K562 (cell line): ENCODE measurements around the gene FXYD4. TPM values are rescaled to one million over a fixed set of nuclear protein-coding genes. Genes with fewer than 3 reads are reported as not detected.

Source experiments
- ATAC-seq: fragments of 200-7000 bp; cut with Tn5 transposase; 3 replicates; pipeline ENCODE4 v1.9.1; 2020; ENCODE audit warnings: moderate library complexity
- BruUV-seq: library from RNA; stranded (reverse); fragments of 400-500 nt; replicated peaks from 2 replicates; lab custom pipeline; 2021; lab: Mats Ljungman, UMichigan
- CTCF ChIA-PET: fragments of 300-600 bp; formaldehyde crosslinking; extraction: SDS; loops from one replicate; lab custom pipeline; 2021; ENCODE audit warnings: low intra/inter-chr PET ratio; lab: Yijun Ruan, JAX
- POLR2A ChIA-PET: fragments of 300-600, 350-650 bp; sonication (Branson Sonifier 250); formaldehyde crosslinking; extraction: SDS; loops from one replicate; lab custom pipeline; 2021; ENCODE audit warnings: antibody characterized with exemption, inconsistent platforms; lab: Yijun Ruan, JAX
- DNase-seq, 4 experiments: peaks; one replicate each; pipeline versions ENCODE4 v3.0.0 to v3.0.0-alpha.2; 2011 to 2018; ENCODE audit warnings: low spot score in 3 of 4, mixed read lengths in 3 of 4; ENCODE audit errors: extremely low read depth in 1 of 4
- FAIRE-seq: peaks from 2 replicates; lab custom pipeline; 2011; peaks lifted over from hg19 to GRCh38; lab: Jason Lieb, UNC
- H2AFZ ChIP-seq: 2 replicates; pipeline ENCODE4 v1.6.0; 2011; ENCODE audit warnings: low read depth, low read length, control low read depth, inconsistent platforms
- H3K27ac ChIP-seq: fragments of 200-600 bp; 3 replicates; pipeline ENCODE4 v1.8.0; 2011; ENCODE audit warnings: low read depth, mild to moderate bottlenecking, control low read depth, inconsistent platforms, low read length, moderate library complexity, mixed read lengths; ENCODE audit errors: extremely low read depth
- H3K27me3 ChIP-seq, 2 experiments: fragments of 300-600 bp in 1 of 2; 2 replicates in 1 of 2; 3 replicates in 1 of 2; pipeline versions ENCODE4 v1.6.0 to v1.8.0; 2011; ENCODE audit warnings: inconsistent platforms in 2 of 2, low read length in 2 of 2, mild to moderate bottlenecking in 1 of 2, mixed read lengths in 1 of 2, moderate library complexity in 1 of 2; ENCODE audit not compliant: control insufficient read depth in 2 of 2, insufficient read depth in 2 of 2
- H3K36me3 ChIP-seq: fragments of 300-600 bp; 3 replicates; pipeline ENCODE4 v1.8.0; 2011; ENCODE audit warnings: mild to moderate bottlenecking, low read length, inconsistent platforms; ENCODE audit not compliant: control insufficient read depth, insufficient read depth
- H3K4me1 ChIP-seq, 2 experiments: fragments of 200-600 bp in 1 of 2; replicated peaks in 1 of 2; 2 replicates in 1 of 2; 3 replicates in 1 of 2; pipeline versions ENCODE4 v1.5.1 to v1.8.0; 2011; ENCODE audit warnings: inconsistent platforms in 2 of 2, low read length in 2 of 2, mild to moderate bottlenecking in 1 of 2, mixed read lengths in 1 of 2, moderate library complexity in 1 of 2; ENCODE audit not compliant: control insufficient read depth in 2 of 2, insufficient read depth in 2 of 2
- H3K4me2 ChIP-seq: 2 replicates; pipeline ENCODE4 v1.6.1; 2011; ENCODE audit warnings: low read length, control low read depth, inconsistent platforms, mixed read lengths; ENCODE audit not compliant: insufficient read depth
- H3K4me3 ChIP-seq: fragments of 200-600 bp; sonication (generic), shearing (Covaris generic); 2 replicates; pipeline ENCODE4 v1.5.1; 2016; ENCODE audit warnings: control low read depth, inconsistent platforms
- H3K79me2 ChIP-seq: fragments of 200-600 bp; 3 replicates; pipeline ENCODE4 v1.8.0; 2011; ENCODE audit warnings: low read length, inconsistent platforms; ENCODE audit not compliant: control insufficient read depth, insufficient read depth
- H3K9ac ChIP-seq, 2 experiments: 2 replicates each; pipeline versions ENCODE4 v1.6.0 to v1.6.1; 2011; ENCODE audit warnings: low read depth in 2 of 2, low read length in 2 of 2, control low read depth in 1 of 2, inconsistent platforms in 1 of 2, mild to moderate bottlenecking in 1 of 2, mixed read lengths in 1 of 2; ENCODE audit not compliant: insufficient read depth in 1 of 2
- H3K9me1 ChIP-seq: one replicate; pipeline ENCODE4 v1.6.0; 2011; ENCODE audit warnings: inconsistent platforms, mild to moderate bottlenecking, low read length, moderate library complexity; ENCODE audit not compliant: control insufficient read depth, insufficient read depth
- H3K9me3 ChIP-seq: replicated peaks from 2 replicates; pipeline ENCODE4 v1.5.1; 2011; ENCODE audit warnings: low read depth, low read length, inconsistent platforms; ENCODE audit not compliant: control insufficient read depth, insufficient read depth
- H4K20me1 ChIP-seq: replicated peaks from 2 replicates; pipeline ENCODE4 v1.6.1; 2011; ENCODE audit warnings: low read length, inconsistent platforms, mixed read lengths; ENCODE audit not compliant: control insufficient read depth, insufficient read depth
- BCOR ChIP-seq: fragments of 450-650 bp; IDR thresholded peaks from 2 replicates; pipeline ENCODE4 v1.6.1; 2016
- CBX1 ChIP-seq: sonication (generic); IDR thresholded peaks from 2 replicates; pipeline ENCODE4 v1.6.1; 2016; ENCODE audit warnings: antibody characterized with exemption, low read depth, mild to moderate bottlenecking
- CBX3 ChIP-seq, 2 experiments: IDR thresholded peaks; 1 replicate in 1 of 2; 2 replicates in 1 of 2; pipeline ENCODE4 v1.6.1; 2012; ENCODE audit warnings: inconsistent platforms in 2 of 2, low read length in 2 of 2, borderline replicate concordance in 1 of 2, control low read depth in 1 of 2
- HEY1 ChIP-seq: fragments of 250-450 bp; sonication (Bioruptor Pico); IDR thresholded peaks from 2 replicates; pipeline ENCODE4 v1.5.0; 2020; ENCODE audit warnings: mild to moderate bottlenecking, moderate library complexity, borderline replicate concordance
- MAFG ChIP-seq: fragments of 450-650 bp; conservative IDR thresholded peaks from 2 replicates; pipeline ENCODE4 v1.6.1; 2016; ENCODE audit warnings: missing genetic modification characterization, missing compliant biosample characterization
- MAFK ChIP-seq: IDR thresholded peaks from 2 replicates; pipeline ENCODE4 v1.6.1; 2011; ENCODE audit warnings: low read length, improper control_type of control experiment
- NR3C1 ChIP-seq: sonication (generic); formaldehyde crosslinking; IDR thresholded peaks from 2 replicates; pipeline ENCODE4 v1.8.1; 2022; ENCODE audit warnings: missing genetic modification reagents
- RNF219 ChIP-seq: fragments of 250-450 bp; sonication (Bioruptor Pico); IDR thresholded peaks from 2 replicates; pipeline ENCODE4 v1.5.0; 2022; ENCODE audit warnings: mild to moderate bottlenecking
- SAP30 ChIP-seq: fragments of 200-600 bp; sonication (generic); IDR thresholded peaks from 2 replicates; pipeline ENCODE4 v1.6.1; 2012; ENCODE audit warnings: borderline replicate concordance, low read depth, mild to moderate bottlenecking, moderate library complexity, low read length, control low read depth, inconsistent platforms; ENCODE audit not compliant: insufficient read depth, poor library complexity, severe bottlenecking
- XRCC5 ChIP-seq: fragments of 200-400 bp; formaldehyde crosslinking; IDR thresholded peaks from 2 replicates; pipeline ENCODE4 v1.6.1; 2017; ENCODE audit warnings: low read depth, mild to moderate bottlenecking, low read length
- ZNF347 ChIP-seq: fragments of 450-650 bp; formaldehyde crosslinking; IDR thresholded peaks from 2 replicates; pipeline ENCODE4 v1.4.0; 2020; ENCODE audit warnings: low read depth, mild to moderate bottlenecking, moderate library complexity
- ZNF431 ChIP-seq: sonication (generic); formaldehyde crosslinking; IDR thresholded peaks from 2 replicates; pipeline ENCODE4 v1.8.0; 2022; ENCODE audit warnings: mild to moderate bottlenecking, missing genetic modification reagents
- WGBS: fragments of 100-300 bp; shearing (Covaris generic); methylation state at CpG from one replicate; pipeline ENCODE4 v1.1.6; 2016; ENCODE audit warnings: low coverage, mixed read lengths; ENCODE audit not compliant: insufficient coverage; ENCODE audit errors: missing lambda C conversion rate; 5-methylcytosine and 5-hydroxymethylcytosine counted together
- in situ Hi-C: fragments of 300-500 bp; cut with MboI; formaldehyde crosslinking; loops from 4 replicates; pipeline ENCODE4 v1.15.0; 2018; ENCODE audit warnings: inconsistent platforms, mixed read lengths
- intact Hi-C: fragments of 100-400 bp; cut with micrococcal nuclease; formaldehyde crosslinking; loops from 2 replicates; pipeline ENCODE4 v1.14.2; 2022
- polyA plus RNA-seq, 8 experiments: library from polyadenylated mRNA; depleted of rRNA in 4 of 8; stranded (reverse) in 5 of 8; unstranded in 3 of 8; fragments of >200 nt; fragmentation: Nextera tagmentation in 2 of 8; fragmentation: Illumina TruSeq in 1 of 8; extraction: Ambion mirVana in 2 of 8; extraction: Trizol in 1 of 8; gene quantifications; 2 replicates each; pipeline versions ENCODE4 v1.2.1 to v1.2.3, GENCODE V29; 2011 to 2014; ENCODE audit warnings: inconsistent platforms in 1 of 8, missing spikeins in 1 of 8
- total RNA-seq, 7 experiments: library from RNA; depleted of rRNA in 6 of 7; stranded (reverse); fragments of >200 nt in 6 of 7; fragmentation: Illumina TruSeq in 2 of 7; extraction: Trizol in 2 of 7; gene quantifications; 2 replicates each; pipeline versions ENCODE4 v1.2.1 to v1.2.3, GENCODE V29; 2011 to 2021; ENCODE audit warnings: low replicate concordance in 1 of 7
- TF ChIP-seq, protein P1 (sequence below), 2 experiments: fragments of 450-650 bp in 1 of 2; sonication (generic) in 1 of 2; formaldehyde crosslinking in 1 of 2; IDR thresholded peaks in 1 of 2; conservative IDR thresholded peaks in 1 of 2; 2 replicates each; pipeline versions ENCODE4 v1.6.1 to v1.8.1; 2016 to 2023; ENCODE audit warnings: mild to moderate bottlenecking in 2 of 2, moderate library complexity in 2 of 2, inconsistent platforms in 1 of 2, missing genetic modification reagents in 1 of 2
- TF ChIP-seq, protein P2 (sequence below), 2 experiments: fragments of 450-650 bp in 1 of 2; IDR thresholded peaks; 2 replicates each; pipeline ENCODE4 v1.6.1; 2011 to 2017; ENCODE audit warnings: low read depth in 2 of 2, antibody characterized with exemption in 1 of 2, borderline replicate concordance in 1 of 2, low read length in 1 of 2, mild to moderate bottlenecking in 1 of 2, mixed read lengths in 1 of 2; ENCODE audit not compliant: control insufficient read depth in 1 of 2

Gene FXYD4
- total and polyA plus RNA-seq, 9 of the 15 experiments (the other 6 are each of a cell fraction or from before 2014, with no cell fraction given), result not detected

DNA sequence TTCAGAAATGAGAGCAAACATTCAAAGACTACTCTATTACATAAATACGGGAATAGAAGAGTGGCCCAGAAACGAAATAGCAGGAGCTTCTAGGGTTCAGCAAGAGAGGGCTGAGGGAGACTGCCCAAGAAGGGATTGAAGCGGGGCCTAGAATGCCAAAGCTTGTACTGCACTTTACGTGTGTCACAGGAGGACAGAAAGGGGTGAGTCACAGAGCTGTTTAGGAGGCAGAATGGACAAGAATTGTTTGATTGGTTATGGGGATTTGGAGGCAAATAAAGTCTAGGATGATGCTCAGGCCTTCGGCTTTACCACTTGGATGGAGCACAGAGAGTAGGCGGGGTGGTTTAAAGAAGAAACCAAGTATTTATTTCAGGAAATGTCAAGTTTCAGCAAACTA is 11.3 kb upstream of the FXYD4 start (continued):
- TF ChIP-seq HEY1 (CRISPR knock-in tag) (no peak), MAFG (tag) (no peak), BCOR (no peak)

GRCh38 chr10:43361547-43362190 is 9.8 kb upstream of the FXYD4 start:
- no peak overlapping the region for H3K4me3 ChIP-seq
- 47% methylated on average over 21 of the region's 21 CpGs for WGBS
- no peaks in the 10 kb centered on the region for H3K79me2 ChIP-seq
- H3K9me3 ChIP-seq, result no peaks in the 10 kb centered on the region
- no peak overlapping the region for H3K9ac ChIP-seq
- POLR2A ChIA-PET, result no interaction called here
- no peak overlapping the region for H3K27ac ChIP-seq
- CTCF ChIA-PET, result no interaction called here
- BruUV-seq, result no TSS peak
- ATAC-seq (no peak), FAIRE-seq (no peak), DNase-seq (no peak)
- in situ Hi-C loops, result no loop called here
- TF ChIP-seq MAFK (no peak), SAP30 (no peak), RNF219 (no peak), ZNF431 (CRISPR knock-in tag) (no peak), CBX1 (no peak), NR3C1 (CRISPR knock-in tag) (no peak), XRCC5 (no peak), CBX3 (IDR thresholded peaks at IDR 0.05; ENCODE audit: borderline replicate concordance in 1 of 2, low read length in 2 of 2) (no peak), ZNF347 (CRISPR knock-in tag) (no peak)
- TF ChIP-seq, protein P1, sequence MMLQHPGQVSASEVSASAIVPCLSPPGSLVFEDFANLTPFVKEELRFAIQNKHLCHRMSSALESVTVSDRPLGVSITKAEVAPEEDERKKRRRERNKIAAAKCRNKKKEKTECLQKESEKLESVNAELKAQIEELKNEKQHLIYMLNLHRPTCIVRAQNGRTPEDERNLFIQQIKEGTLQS (IDR thresholded peaks at IDR 0.05), result no peak
- TF ChIP-seq, protein P1 (CRISPR knock-in tag; conservative IDR thresholded peaks at IDR 0.05), result no peak
- TF ChIP-seq, protein P2, sequence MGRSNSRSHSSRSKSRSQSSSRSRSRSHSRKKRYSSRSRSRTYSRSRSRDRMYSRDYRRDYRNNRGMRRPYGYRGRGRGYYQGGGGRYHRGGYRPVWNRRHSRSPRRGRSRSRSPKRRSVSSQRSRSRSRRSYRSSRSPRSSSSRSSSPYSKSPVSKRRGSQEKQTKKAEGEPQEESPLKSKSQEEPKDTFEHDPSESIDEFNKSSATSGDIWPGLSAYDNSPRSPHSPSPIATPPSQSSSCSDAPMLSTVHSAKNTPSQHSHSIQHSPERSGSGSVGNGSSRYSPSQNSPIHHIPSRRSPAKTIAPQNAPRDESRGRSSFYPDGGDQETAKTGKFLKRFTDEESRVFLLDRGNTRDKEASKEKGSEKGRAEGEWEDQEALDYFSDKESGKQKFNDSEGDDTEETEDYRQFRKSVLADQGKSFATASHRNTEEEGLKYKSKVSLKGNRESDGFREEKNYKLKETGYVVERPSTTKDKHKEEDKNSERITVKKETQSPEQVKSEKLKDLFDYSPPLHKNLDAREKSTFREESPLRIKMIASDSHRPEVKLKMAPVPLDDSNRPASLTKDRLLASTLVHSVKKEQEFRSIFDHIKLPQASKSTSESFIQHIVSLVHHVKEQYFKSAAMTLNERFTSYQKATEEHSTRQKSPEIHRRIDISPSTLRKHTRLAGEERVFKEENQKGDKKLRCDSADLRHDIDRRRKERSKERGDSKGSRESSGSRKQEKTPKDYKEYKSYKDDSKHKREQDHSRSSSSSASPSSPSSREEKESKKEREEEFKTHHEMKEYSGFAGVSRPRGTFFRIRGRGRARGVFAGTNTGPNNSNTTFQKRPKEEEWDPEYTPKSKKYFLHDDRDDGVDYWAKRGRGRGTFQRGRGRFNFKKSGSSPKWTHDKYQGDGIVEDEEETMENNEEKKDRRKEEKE (IDR thresholded peaks at IDR 0.05; ENCODE audit: borderline replicate concordance in 1 of 2, control insufficient read depth in 1 of 2, low read depth in 2 of 2, low read length in 1 of 2), result no peak
- no peak overlapping the region for H3K4me2 ChIP-seq
- H3K4me1 ChIP-seq, result peaks cover 2 to 14% of the 10 kb centered on the region in 2 experiments
- no peaks in the 10 kb centered on the region for H3K9me1 ChIP-seq
- H4K20me1 ChIP-seq, result no peaks in the 10 kb centered on the region
- peaks cover 3 to 24% of the 10 kb centered on the region in 2 experiments; a peak in 3 of 5 replicates for H3K27me3 ChIP-seq
- H2AFZ ChIP-seq, result no peak overlapping the region
- intact Hi-C loops, result no loop called here
- H3K36me3 ChIP-seq, result no peaks in the 10 kb centered on the region
